IPS-NIHi7 (cell line): Measurements from ENCODE around the gene KREMEN1.

Experiments used
- DNase-seq: peaks from one replicate; pipeline ENCODE4 v3.0.0; 2012; ENCODE audit warnings: mixed read lengths; ENCODE audit errors: extremely low spot score

KREMEN1 gene

GRCh38 chr22:29149841-29150555 lies 77.2 kb downstream of the KREMEN1 start:
- DNase-seq: peak; percentile 9

DNA sequence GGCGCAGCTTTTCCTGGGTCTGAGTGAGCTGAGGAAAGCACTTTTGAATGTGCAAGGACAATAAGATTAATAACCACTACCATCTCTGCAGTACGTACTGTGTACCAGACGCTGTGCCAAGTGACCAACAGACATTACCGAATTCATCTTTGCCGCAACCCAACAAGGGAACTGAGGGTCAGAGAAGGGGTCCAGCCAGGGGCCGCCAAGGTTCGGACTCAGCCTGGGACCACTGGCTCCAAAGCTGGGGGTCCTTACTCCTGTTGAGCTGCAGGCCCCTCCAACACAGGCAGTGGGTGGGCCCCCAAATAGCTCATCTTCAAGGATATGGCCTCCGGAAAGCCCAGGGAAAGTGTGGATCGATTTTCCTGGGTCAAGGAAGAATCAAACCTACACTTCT lies 77.9 kb downstream of the KREMEN1 start:
- DNase-seq: no peak

DNA sequence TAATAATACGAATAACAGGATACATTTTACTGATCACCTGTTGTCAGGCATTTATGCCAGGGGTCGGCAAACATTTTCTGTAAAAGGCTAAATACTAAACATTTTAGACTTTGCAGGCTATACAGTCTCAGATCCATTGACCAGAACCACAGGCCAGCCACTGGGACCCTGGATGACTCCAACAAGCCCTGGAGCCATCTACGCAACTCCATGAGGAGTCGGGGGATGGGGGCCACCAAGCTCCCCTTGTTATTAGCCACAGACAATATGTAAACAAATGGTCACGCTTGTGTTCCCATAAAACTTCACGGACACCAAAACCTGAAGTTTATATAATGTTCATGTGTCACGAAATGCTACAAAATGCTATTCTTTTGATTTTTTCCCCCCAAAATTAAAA lies 78.5 kb downstream of the KREMEN1 start:
- DNase-seq: peak; percentile 7

DNA sequence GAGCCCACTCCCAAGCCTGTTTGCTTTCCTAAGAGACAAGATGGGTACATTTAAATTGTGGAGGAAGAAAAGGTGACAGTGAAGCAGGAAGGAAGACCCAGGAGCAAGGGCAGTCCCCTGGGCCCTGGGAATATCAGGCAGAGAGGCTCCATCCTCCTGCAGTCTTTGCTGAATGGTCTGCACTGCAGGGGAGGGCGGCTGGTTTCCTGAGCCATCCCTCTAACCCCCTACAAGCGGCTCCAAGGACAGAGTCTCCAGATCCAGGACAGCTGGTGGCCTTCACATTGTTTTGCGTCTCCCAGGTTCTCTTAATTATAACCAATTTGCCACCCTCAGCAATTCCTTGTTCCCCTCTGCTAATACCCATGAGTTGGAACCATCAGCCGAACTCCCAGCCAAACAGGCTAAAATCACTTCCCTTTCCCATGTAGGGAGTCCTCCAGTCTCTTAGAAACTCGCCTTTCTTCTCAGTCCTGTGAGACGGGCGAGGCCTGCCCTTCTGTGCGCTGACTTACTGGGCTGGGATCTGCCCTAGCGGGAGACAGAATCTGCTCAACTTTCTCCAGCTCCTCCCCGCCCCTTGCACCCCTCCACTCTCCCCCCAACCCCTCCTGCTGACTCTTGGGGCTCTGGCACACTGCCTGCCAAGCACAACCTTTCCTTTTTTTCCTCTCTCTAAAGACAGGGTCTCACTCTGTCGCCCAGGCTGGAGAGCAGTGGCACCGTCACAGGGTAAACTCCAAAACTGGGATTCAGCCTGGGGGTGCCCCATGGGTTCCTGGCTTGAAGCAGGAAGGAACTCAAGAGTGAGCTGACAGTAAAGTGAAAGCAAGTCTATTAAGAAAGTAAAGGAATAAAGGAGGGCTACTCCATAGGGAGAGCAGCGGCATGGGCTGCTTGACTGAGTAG lies 79.5 kb downstream of the KREMEN1 start:
- DNase-seq: peak; percentile 71

DNA sequence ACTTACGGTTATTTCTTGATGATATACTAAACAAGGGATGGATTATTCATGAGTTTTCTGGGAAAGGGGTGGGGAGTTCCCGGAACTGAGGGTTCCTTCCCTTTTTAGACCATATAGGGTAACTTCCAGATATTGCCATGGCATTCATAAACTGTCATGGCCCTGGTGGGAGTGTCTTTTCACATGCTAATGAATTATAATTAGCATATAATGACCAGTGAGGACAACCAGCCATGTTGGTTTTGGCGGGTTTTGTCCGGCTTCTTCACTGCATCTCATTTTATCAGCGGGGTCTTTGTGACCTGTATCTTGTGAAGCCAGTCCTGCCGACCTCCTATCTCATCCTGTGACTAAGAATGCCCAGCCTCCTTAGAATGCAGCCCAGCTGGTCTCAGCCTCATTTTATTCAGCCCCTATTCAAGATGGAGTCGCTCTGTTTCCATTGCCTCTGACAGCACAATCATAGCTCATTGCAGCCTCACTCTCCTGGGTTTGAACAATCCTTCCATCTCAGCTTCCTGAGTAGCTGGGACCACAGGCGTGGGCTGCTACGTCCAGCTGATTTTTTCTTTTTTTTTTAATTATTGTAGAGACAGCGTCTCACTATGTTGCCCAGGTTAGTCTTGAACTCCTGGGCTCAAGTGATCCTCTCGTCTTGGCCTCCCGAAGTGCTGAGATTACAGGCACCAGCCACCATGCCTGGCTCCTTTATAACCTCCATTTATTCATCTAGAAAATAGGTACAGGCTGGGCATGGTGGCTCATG lies 80.3 kb downstream of the KREMEN1 start:
- no peak for DNase-seq

- DNase-seq: peak; percentile 88
These were observed 81.7 kb downstream of the KREMEN1 start for GRCh38 chr22:29154364-29155048.

DNA sequence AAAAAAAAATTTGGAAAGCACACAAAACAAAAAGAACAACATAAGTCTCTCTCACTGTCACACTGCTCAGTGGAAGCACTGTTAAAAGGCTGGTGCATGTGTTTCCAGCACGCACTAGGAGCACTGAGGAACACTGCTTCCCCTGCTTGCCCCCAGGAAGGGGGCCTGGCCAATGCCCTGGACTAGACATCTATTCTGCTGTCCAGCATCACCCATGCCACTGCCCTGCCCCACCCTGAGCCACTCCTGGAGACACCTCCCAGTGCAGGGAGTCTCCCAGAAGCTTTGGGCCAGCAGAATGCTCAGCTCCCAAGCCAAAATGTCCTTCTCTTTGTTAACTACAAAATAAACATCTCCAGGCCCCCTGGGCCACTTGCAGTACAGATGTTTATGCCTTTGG lies 83.1 kb downstream of the KREMEN1 start:
- DNase-seq: no peak

DNA sequence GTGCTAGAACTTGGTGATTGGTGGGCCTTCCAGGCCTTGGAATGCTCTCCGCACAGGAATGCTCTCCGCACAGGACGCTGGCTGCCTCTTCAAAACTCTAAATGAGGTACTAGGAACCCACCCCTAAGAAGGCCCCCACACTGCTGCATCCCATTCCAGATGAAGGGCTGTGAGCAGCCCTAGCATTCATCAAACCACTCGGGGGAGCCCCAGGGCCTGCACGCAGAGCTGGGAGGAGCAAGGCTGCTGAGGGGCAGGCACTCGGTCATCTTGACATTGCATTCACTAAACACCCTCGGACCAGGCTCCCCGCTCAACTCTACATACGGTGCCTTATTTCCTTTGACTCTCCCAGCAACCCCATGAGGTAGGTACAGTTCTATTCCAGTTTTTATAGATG lies 83.7 kb downstream of the KREMEN1 start:
- peak; percentile 77 for DNase-seq

DNA sequence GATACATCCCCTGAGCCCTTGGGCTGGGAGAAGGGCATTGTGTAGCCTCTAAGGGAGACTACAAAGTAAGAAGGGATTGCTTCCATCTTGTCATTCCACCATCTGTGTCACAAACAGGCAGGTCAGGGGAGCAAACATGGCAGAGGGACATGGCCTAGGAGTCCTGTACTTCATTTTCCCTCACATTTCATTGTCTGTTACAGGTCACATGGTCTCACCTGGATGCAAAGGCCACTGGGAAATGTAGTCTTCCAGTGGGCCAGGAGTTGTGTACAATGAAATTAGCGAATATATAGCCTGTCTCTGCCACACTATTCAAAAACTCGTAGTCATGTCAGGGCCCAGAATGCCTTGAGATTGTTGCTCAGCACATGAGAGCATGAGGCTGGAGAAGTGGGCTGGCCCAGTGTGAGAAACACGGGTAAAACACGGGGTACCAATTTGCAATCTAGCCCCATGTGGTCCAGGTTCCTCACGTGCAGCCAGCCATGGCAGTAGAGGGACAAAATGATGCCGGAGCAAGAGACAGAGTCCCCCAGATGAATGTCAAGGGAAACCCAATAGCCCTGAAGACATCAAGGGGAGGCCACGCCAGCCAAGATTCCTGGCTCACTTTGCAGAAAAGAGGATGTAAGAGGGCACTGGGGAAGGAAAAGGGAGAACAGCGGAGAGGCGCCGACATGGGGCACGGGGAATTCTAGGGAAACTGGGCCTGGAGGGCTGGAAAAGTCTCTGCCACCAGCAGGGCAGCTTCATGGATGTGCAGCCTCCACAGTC lies 85.1 kb downstream of the KREMEN1 start:
- no peak for DNase-seq

DNA sequence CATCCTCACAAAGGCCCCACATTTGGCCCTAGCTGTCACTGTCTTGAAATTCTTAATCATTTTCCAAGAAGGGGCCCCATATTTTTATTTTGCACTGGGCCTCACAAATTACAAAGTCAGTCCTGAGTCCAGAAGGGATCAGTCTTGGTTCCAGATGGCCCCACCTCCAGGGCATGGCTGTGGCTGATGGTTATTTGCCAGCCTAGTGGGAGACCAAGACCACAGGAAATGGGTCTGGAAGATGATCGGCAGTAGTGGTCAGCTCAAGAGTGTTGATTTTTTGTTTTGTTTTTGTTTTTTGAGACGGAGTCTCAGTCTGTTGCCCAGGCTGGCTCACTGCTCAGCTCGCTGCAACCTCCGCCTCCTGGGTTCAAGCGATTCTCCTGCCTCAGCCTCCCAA lies 85.7 kb downstream of the KREMEN1 start:
- no peak for DNase-seq

GRCh38 chr22:29163808-29164207 lies 91.0 kb downstream of the KREMEN1 start:
- no peak for DNase-seq

GRCh38 chr22:29165321-29166060 lies 92.7 kb downstream of the KREMEN1 start:
- no peak for DNase-seq

- DNase-seq: no peak
These were observed 93.3 kb downstream of the KREMEN1 start for GRCh38 chr22:29166180-29166579.

DNA sequence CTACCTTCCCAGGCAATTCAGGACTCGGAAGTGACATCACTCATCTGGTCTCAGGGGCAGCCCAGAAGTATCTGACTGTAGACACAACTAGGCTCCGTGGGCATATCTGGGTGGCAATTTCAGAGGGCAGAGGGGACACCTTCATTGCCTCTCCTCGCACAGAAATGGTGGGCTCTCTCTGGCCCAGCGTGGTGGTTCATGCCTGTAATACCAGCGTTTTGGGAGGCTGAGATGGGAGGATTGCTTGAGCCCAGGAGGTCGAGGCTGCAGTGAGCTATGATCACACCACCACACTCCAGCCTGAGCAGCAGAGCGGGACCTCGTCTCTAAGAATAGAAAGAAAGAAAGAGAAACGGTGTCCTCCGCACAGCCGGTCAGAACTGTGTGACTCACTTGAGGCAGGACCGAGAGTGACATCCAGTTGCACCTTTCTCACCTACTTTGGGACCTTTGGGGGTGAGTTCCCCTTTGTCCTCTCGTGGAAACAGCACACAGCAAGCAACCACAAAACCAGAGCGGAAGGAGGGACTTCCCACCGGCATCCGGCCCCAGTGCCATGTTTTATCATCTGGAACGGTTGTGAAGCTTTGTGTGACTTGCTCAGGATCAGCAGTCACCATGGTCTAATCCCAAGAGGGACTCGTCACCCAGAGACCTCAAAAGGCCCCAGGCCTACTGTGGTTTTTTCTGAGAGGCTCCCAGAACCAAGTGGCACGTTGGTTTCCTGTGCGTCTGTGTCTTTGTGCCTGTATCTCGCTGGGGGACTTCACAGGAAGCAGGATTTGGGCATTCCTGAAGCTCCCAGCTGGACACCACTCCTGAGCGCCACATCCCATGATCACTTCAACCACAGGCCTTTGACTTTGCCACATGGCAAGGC lies 94.4 kb downstream of the KREMEN1 start:
- no peak for DNase-seq

- DNase-seq: peak; percentile 4
These were observed 98.9 kb downstream of the KREMEN1 start for GRCh38 chr22:29171721-29172120.

DNA sequence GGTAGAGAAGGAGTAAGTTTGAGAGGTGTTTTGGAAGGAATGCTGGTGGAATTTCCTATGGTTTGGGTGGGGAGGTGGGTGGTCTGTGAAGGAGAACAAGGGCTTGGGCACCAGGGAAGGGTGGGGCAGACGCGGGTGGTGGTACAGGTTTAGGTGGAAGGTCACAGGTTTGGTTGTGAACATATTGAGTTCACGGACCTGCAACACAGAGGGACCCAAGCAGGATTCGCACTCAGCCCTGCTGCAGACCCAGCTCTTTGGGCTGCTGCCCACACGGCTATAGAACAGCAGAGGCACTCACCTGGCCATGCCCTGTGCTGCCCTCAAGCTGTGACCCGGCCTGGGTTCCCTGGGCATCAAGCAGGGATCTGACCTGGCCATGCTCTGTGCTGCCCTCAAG lies 99.4 kb downstream of the KREMEN1 start:
- no peak for DNase-seq

DNA sequence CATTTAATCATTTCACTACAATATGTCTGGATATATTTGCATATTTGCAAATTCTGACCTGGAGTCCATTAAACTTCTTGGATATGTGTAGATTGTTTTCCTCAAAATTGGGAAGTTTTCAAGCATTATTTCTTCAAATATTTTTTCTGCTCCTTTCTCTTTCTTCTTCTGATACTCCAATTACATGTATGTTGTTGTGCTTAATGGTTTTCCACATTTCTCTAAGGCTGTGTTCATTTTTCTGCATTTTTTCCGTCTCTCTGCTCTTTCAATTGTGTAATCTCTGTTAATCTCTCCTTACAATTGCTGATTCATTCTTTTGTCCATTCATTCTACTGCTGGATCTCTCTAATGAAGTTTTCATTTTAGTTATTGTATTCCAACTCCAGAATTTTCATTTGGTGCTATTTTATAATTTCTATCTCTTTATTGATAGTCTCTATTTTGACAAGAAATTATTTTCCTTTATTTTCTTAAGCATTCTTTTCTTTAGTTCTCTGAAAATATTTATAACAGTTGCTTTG lies 102.5 kb downstream of the KREMEN1 start:
- no peak for DNase-seq

GRCh38 chr22:29183971-29184848 lies 111.4 kb downstream of the KREMEN1 start:
- peak; percentile 8 for DNase-seq
